ENCODE results near the gene SUPT3H.

GRCh38 chr6:44896701-44897100, 481.0 kb downstream of the SUPT3H start:
- TF ChIP-seq POLR2AphosphoS5 (IDR thresholded peaks at IDR 0.05; ENCODE audit: borderline replicate concordance, low read depth, low read length): no peak
- TF ChIP-seq EZH2 (IDR thresholded peaks at IDR 0.05): no peak

Measured in SK-N-MC (cell line).